Activated CD4-positive, alpha-beta T cell treated with anti-CD3 and anti-CD28 coated beads, Interleukin-2, amount 10 ng/mL, durations not matched to agents 7 days and 5 days (primary cell): ENCODE results near the gene COL28A1. TPM values are rescaled to one million over a fixed set of nuclear protein-coding genes. Genes with fewer than 3 reads are reported as not detected.

Experiments used
- CTCF ChIA-PET: fragments of 350-600 bp; sonication (Branson Sonifier 250); formaldehyde crosslinking; loops from one replicate; lab custom pipeline; 2021; ENCODE audit warnings: antibody characterized with exemption; lab: Charles Lee
- POLR2A ChIA-PET: fragments of 350-600 bp; sonication (Branson Sonifier 250); formaldehyde crosslinking; loops from one replicate; lab custom pipeline; 2021; ENCODE audit warnings: antibody characterized with exemption; lab: Charles Lee
- DNase-seq: peaks from one replicate; pipeline ENCODE4 v3.0.0-alpha.2; 2020
- H3K27ac Mint-ChIP-seq: one replicate; pipeline ENCODE4 v1.8.0; 2021; ENCODE audit warnings: mild to moderate bottlenecking, moderate library complexity, mixed read lengths
- H3K27me3 Mint-ChIP-seq: one replicate; pipeline ENCODE4 v1.8.0; 2021; ENCODE audit warnings: mixed read lengths
- H3K36me3 Mint-ChIP-seq: one replicate; pipeline ENCODE4 v1.8.0; 2021; ENCODE audit warnings: low read depth, mixed read lengths
- H3K4me1 Mint-ChIP-seq: one replicate; pipeline ENCODE4 v1.8.0; 2021; ENCODE audit warnings: mixed read lengths
- H3K4me3 Mint-ChIP-seq: one replicate; pipeline ENCODE4 v1.8.0; 2021; ENCODE audit warnings: mild to moderate bottlenecking, moderate library complexity, mixed read lengths
- H3K9me3 Mint-ChIP-seq: one replicate; pipeline ENCODE4 v1.8.0; 2021; ENCODE audit warnings: mixed read lengths
- total RNA-seq, 2 experiments: library from RNA; stranded (reverse); gene quantifications; one replicate each; pipeline ENCODE4 v1.2.3, GENCODE V29; 2021

The COL28A1 gene
- total RNA-seq, 2 experiments from 2014 or later = not detected

- ChIA-PET CTCF (no interaction called here), POLR2A (no interaction called here)
- H3K27me3 Mint-ChIP-seq = peaks cover 12% of the 10 kb centered on the region
- no peak overlapping the region for H3K27ac Mint-ChIP-seq
- peaks cover 3% of the 10 kb centered on the region for H3K36me3 Mint-ChIP-seq
- H3K9me3 Mint-ChIP-seq = peaks cover 20% of the 10 kb centered on the region
- no peaks in the 10 kb centered on the region for H3K4me1 Mint-ChIP-seq
- H3K4me3 Mint-ChIP-seq = no peak overlapping the region
- no peak for DNase-seq
Measured at GRCh38 chr7:7554649-7555575, 19.2 kb upstream of the COL28A1 start.

- Mint-ChIP-seq H3K36me3 (peaks cover 3% of the 10 kb centered on the region), H3K4me3 (no peak overlapping the region), H3K9me3 (peaks cover 13% of the 10 kb centered on the region), H3K4me1 (no peaks in the 10 kb centered on the region), H3K27me3 (peaks cover 9% of the 10 kb centered on the region), H3K27ac (no peak overlapping the region)
- ChIA-PET CTCF (no interaction called here), POLR2A (no interaction called here)
- DNase-seq = no peak
Measured at GRCh38 chr7:7554021-7554432, 18.4 kb upstream of the COL28A1 start.

GRCh38 chr7:7553386-7553785, 17.7 kb upstream of the COL28A1 start:
- no peaks in the 10 kb centered on the region for H3K4me1 Mint-ChIP-seq
- no peak overlapping the region for H3K4me3 Mint-ChIP-seq
- DNase-seq = no peak
- ChIA-PET POLR2A (no interaction called here), CTCF (no interaction called here)
- H3K9me3 Mint-ChIP-seq = peaks cover 8% of the 10 kb centered on the region
- peaks cover 3% of the 10 kb centered on the region for H3K27me3 Mint-ChIP-seq
- H3K27ac Mint-ChIP-seq = no peak overlapping the region
- no peaks in the 10 kb centered on the region for H3K36me3 Mint-ChIP-seq

- POLR2A ChIA-PET = no interaction called here
- no peak overlapping the region for H3K27ac Mint-ChIP-seq
- no peak overlapping the region for H3K4me3 Mint-ChIP-seq
- H3K27me3 Mint-ChIP-seq = peaks cover 2% of the 10 kb centered on the region
- no peaks in the 10 kb centered on the region for H3K4me1 Mint-ChIP-seq
- no peaks in the 10 kb centered on the region for H3K36me3 Mint-ChIP-seq
- DNase-seq = no peak
- CTCF ChIA-PET = interaction anchor here (0.8 kb wide), 1 partner anchor 583 kb away, joined by 3 read pairs; no protein-coding TSS in a partner anchor
- no peaks in the 10 kb centered on the region for H3K9me3 Mint-ChIP-seq
Measured at GRCh38 chr7:7552199-7552598, 16.5 kb upstream of the COL28A1 start.

GRCh38 chr7:7550663-7551062, 15.0 kb upstream of the COL28A1 start:
- ChIA-PET POLR2A (no interaction called here), CTCF (interaction anchor here (1.0 kb wide), 1 partner anchor 9 kb away, joined by 3 read pairs; no protein-coding TSS in a partner anchor)
- Mint-ChIP-seq H3K9me3 (no peaks in the 10 kb centered on the region), H3K4me1 (no peaks in the 10 kb centered on the region), H3K4me3 (no peak overlapping the region), H3K36me3 (no peaks in the 10 kb centered on the region), H3K27me3 (peaks cover 2% of the 10 kb centered on the region), H3K27ac (no peak overlapping the region)
- DNase-seq = no peak

- CTCF ChIA-PET = no interaction called here
- no peaks in the 10 kb centered on the region for H3K4me1 Mint-ChIP-seq
- H3K27ac Mint-ChIP-seq = no peak overlapping the region
- POLR2A ChIA-PET = no interaction called here
- peaks cover 3% of the 10 kb centered on the region for H3K27me3 Mint-ChIP-seq
- H3K4me3 Mint-ChIP-seq = no peak overlapping the region
- H3K36me3 Mint-ChIP-seq = no peaks in the 10 kb centered on the region
- no peak for DNase-seq
- no peaks in the 10 kb centered on the region for H3K9me3 Mint-ChIP-seq
Measured at GRCh38 chr7:7548407-7548806, 12.7 kb upstream of the COL28A1 start.

GRCh38 chr7:7542251-7542835, 6.7 kb upstream of the COL28A1 start:
- Mint-ChIP-seq H3K4me1 (peaks cover 2% of the 10 kb centered on the region), H3K4me3 (no peak overlapping the region), H3K36me3 (no peaks in the 10 kb centered on the region), H3K27ac (no peak overlapping the region), H3K9me3 (no peaks in the 10 kb centered on the region), H3K27me3 (peaks cover 8% of the 10 kb centered on the region)
- ChIA-PET CTCF (no interaction called here), POLR2A (no interaction called here)
- DNase-seq = no peak

- no peak for DNase-seq
- ChIA-PET CTCF (no interaction called here), POLR2A (no interaction called here)
- Mint-ChIP-seq H3K4me3 (no peak overlapping the region), H3K27me3 (peaks cover 12% of the 10 kb centered on the region), H3K27ac (no peak overlapping the region), H3K9me3 (no peaks in the 10 kb centered on the region), H3K4me1 (peaks cover 2% of the 10 kb centered on the region), H3K36me3 (no peaks in the 10 kb centered on the region)
Measured at GRCh38 chr7:7539711-7540110, 4.0 kb upstream of the COL28A1 start.

- ChIA-PET POLR2A (no interaction called here), CTCF (no interaction called here)
- H3K4me3 Mint-ChIP-seq = no peak overlapping the region
- peaks cover 14% of the 10 kb centered on the region for H3K27me3 Mint-ChIP-seq
- H3K36me3 Mint-ChIP-seq = no peaks in the 10 kb centered on the region
- peaks cover 2% of the 10 kb centered on the region for H3K4me1 Mint-ChIP-seq
- H3K27ac Mint-ChIP-seq = no peak overlapping the region
- DNase-seq = no peak
- H3K9me3 Mint-ChIP-seq = no peaks in the 10 kb centered on the region
Measured at GRCh38 chr7:7539152-7539551, 3.5 kb upstream of the COL28A1 start.

GRCh38 chr7:7537711-7538110, 2.0 kb upstream of the COL28A1 start:
- H3K9me3 Mint-ChIP-seq = no peaks in the 10 kb centered on the region
- CTCF ChIA-PET = no interaction called here
- no peak overlapping the region for H3K4me3 Mint-ChIP-seq
- H3K27ac Mint-ChIP-seq = no peak overlapping the region
- no peaks in the 10 kb centered on the region for H3K36me3 Mint-ChIP-seq
- no peak for DNase-seq
- H3K27me3 Mint-ChIP-seq = peaks cover 23% of the 10 kb centered on the region
- H3K4me1 Mint-ChIP-seq = peaks cover 2% of the 10 kb centered on the region
- POLR2A ChIA-PET = no interaction called here

- ChIA-PET POLR2A (no interaction called here), CTCF (no interaction called here)
- Mint-ChIP-seq H3K27me3 (peaks cover 26% of the 10 kb centered on the region), H3K4me3 (no peak overlapping the region), H3K27ac (no peak overlapping the region), H3K36me3 (no peaks in the 10 kb centered on the region), H3K9me3 (no peaks in the 10 kb centered on the region), H3K4me1 (peaks cover under 1% of the 10 kb centered on the region)
- DNase-seq = no peak
Measured at GRCh38 chr7:7536396-7537019, 835 bp upstream of the COL28A1 start.

- no peak for DNase-seq
- Mint-ChIP-seq H3K27me3 (peaks cover 27% of the 10 kb centered on the region), H3K27ac (no peak overlapping the region), H3K4me1 (no peaks in the 10 kb centered on the region), H3K9me3 (no peaks in the 10 kb centered on the region), H3K4me3 (no peak overlapping the region), H3K36me3 (no peaks in the 10 kb centered on the region)
- POLR2A ChIA-PET = no interaction called here
- CTCF ChIA-PET = no interaction called here
Measured at GRCh38 chr7:7533831-7534430, 1.7 kb downstream of the COL28A1 start.

GRCh38 chr7:7529328-7529727, 6.3 kb downstream of the COL28A1 start:
- Mint-ChIP-seq H3K36me3 (no peaks in the 10 kb centered on the region), H3K27ac (no peak overlapping the region), H3K9me3 (no peaks in the 10 kb centered on the region), H3K4me1 (no peaks in the 10 kb centered on the region), H3K4me3 (no peak overlapping the region), H3K27me3 (peaks cover 17% of the 10 kb centered on the region)
- ChIA-PET CTCF (interaction anchor here (0.5 kb wide), 1 partner anchor 422 kb away, joined by 5 read pairs; no protein-coding TSS in a partner anchor), POLR2A (no interaction called here)
- no peak for DNase-seq
